OCI-LY3 (cell line): Measurements from ENCODE around the gene FRS3.

Source experiments
- H2AFZ ChIP-seq: fragments of 200-600, 300-600 bp; shearing (Covaris generic); 2 replicates; pipeline ENCODE4 v1.6.0; 2014; ENCODE audit warnings: antibody characterized with exemption, low read depth, low read length
- H3K27ac ChIP-seq: fragments of 200-600, 300-600 bp; sonication (generic); 2 replicates; pipeline ENCODE4 v1.5.1; 2014; ENCODE audit warnings: mild to moderate bottlenecking, low read length, moderate library complexity, mixed read lengths
- H3K27me3 ChIP-seq: fragments of 200-600, 300-600 bp; sonication (generic); 2 replicates; pipeline ENCODE4 v1.6.1; 2014; ENCODE audit warnings: low read depth, low read length, mixed read lengths
- H3K36me3 ChIP-seq: fragments of 200-600, 300-600 bp; sonication (generic); replicated peaks from 2 replicates; pipeline ENCODE3; 2014; ENCODE audit warnings: low read depth, low read length, mixed read lengths
- H3K4me1 ChIP-seq: fragments of 300-600, 200-600 bp; sonication (generic); 2 replicates; pipeline ENCODE4 v1.6.1; 2014; ENCODE audit warnings: low read length, mixed read lengths
- H3K4me2 ChIP-seq: fragments of 200-600, 300-600 bp; sonication (generic); 2 replicates; pipeline ENCODE4 v1.6.1; 2014; ENCODE audit warnings: low read length, mixed read lengths
- H3K4me3 ChIP-seq: fragments of 300-600, 200-600 bp; sonication (generic); 2 replicates; pipeline ENCODE4 v1.5.1; 2014; ENCODE audit warnings: antibody characterized with exemption, mild to moderate bottlenecking, low read length, moderate library complexity
- H3K79me2 ChIP-seq: fragments of 300-600, 200-600 bp; shearing (Covaris generic); 2 replicates; pipeline ENCODE4 v1.6.1; 2014; ENCODE audit warnings: mild to moderate bottlenecking, low read length, mixed read lengths
- H3K9ac ChIP-seq: fragments of 300-600, 200-600 bp; shearing (Covaris generic); 2 replicates; pipeline ENCODE4 v1.6.0; 2014; ENCODE audit warnings: mild to moderate bottlenecking, low read length, moderate library complexity
- H3K9me3 ChIP-seq: fragments of 200-600, 300-600 bp; shearing (Covaris generic); 2 replicates; pipeline ENCODE4 v1.6.1; 2014; ENCODE audit warnings: low read length, mixed read lengths; ENCODE audit not compliant: insufficient read depth
- H4K20me1 ChIP-seq: fragments of 200-600, 300-600 bp; sonication (generic); 2 replicates; pipeline ENCODE4 v1.6.1; 2016; ENCODE audit warnings: low read length, mixed read lengths; ENCODE audit not compliant: insufficient read depth
- EZH2phosphoT487 ChIP-seq: fragments of 200-600 bp; shearing (Covaris generic); IDR thresholded peaks from 2 replicates; pipeline ENCODE4 v1.6.1; 2018; ENCODE audit warnings: antibody characterized with exemption, mixed run types, low read depth
- TF ChIP-seq, protein P1 (sequence below): fragments of 200-600, 300-600 bp; sonication (generic); IDR thresholded peaks from 2 replicates; pipeline ENCODE4 v1.5.1; 2014; ENCODE audit warnings: antibody characterized with exemption, low read length, low read depth

FRS3 gene

DNA sequence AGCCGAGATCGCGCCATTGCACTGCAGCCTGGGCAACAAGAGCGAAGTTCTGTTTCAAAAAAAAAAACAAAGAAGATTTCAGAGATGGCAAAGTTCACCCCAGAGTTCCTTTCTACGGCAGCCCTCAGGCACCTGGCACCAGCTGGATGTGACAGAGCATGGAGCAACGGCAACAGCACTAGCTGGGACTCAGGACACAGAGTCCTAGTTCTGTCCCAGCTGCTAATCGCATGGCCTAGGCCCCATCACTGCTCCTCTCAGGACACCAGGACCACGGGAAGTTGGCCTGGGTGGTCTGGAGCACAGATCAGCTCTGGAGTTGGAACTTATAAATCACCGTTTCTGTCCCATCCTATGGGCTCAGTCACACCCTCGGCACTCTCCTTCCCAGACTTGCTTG lies 33.6 kb downstream of the FRS3 start:
- no peaks in the 10 kb centered on the region for H3K36me3 ChIP-seq
- no peaks in the 10 kb centered on the region for H3K27me3 ChIP-seq
- H3K4me2 ChIP-seq: no peak overlapping the region
- TF ChIP-seq, protein P1, sequence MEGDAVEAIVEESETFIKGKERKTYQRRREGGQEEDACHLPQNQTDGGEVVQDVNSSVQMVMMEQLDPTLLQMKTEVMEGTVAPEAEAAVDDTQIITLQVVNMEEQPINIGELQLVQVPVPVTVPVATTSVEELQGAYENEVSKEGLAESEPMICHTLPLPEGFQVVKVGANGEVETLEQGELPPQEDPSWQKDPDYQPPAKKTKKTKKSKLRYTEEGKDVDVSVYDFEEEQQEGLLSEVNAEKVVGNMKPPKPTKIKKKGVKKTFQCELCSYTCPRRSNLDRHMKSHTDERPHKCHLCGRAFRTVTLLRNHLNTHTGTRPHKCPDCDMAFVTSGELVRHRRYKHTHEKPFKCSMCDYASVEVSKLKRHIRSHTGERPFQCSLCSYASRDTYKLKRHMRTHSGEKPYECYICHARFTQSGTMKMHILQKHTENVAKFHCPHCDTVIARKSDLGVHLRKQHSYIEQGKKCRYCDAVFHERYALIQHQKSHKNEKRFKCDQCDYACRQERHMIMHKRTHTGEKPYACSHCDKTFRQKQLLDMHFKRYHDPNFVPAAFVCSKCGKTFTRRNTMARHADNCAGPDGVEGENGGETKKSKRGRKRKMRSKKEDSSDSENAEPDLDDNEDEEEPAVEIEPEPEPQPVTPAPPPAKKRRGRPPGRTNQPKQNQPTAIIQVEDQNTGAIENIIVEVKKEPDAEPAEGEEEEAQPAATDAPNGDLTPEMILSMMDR: no peak
- no peak for TF ChIP-seq EZH2phosphoT487
- no peaks in the 10 kb centered on the region for H4K20me1 ChIP-seq
- no peak overlapping the region for H3K27ac ChIP-seq
- no peaks in the 10 kb centered on the region for H3K9me3 ChIP-seq
- H3K9ac ChIP-seq: no peak overlapping the region
- no peak overlapping the region for H3K4me3 ChIP-seq
- no peak overlapping the region for H2AFZ ChIP-seq
- H3K4me1 ChIP-seq: no peaks in the 10 kb centered on the region
- H3K79me2 ChIP-seq: no peaks in the 10 kb centered on the region

DNA sequence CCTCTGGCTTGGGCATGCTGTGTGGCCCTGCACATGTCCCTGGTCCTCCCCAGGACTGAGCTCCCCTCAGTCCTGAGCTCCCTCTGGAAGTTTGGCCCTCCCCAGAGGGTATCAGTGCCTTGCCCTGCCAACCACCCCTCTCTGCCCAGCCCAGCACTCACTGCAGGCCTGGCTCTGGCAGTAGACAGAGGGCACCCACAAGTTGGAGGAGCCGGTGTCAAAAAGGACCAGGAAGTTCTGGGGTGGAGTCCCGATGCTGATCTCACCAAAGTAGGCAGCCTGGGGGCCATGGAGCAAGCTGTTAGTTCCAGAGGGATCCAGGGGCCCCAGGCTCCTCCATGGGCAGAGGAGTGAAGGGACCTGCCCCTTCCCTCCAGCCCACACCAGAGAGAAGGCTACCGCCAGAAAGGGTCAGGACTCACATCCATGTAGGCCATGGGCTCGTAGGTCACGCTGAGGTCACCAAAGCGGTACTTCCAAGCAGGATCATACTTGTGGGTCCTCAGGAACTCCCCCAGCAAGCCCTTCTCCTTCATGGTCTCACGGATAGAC lies 35.4 kb downstream of the FRS3 start:
- H4K20me1 ChIP-seq: no peaks in the 10 kb centered on the region
- H3K9ac ChIP-seq: no peak overlapping the region
- no peaks in the 10 kb centered on the region for H3K36me3 ChIP-seq
- H3K27ac ChIP-seq: no peak overlapping the region
- no peaks in the 10 kb centered on the region for H3K9me3 ChIP-seq
- H3K4me1 ChIP-seq: no peaks in the 10 kb centered on the region
- no peak overlapping the region for H3K4me3 ChIP-seq
- TF ChIP-seq, protein P1: no peak
- TF ChIP-seq EZH2phosphoT487: no peak
- no peak overlapping the region for H3K4me2 ChIP-seq
- H3K79me2 ChIP-seq: no peaks in the 10 kb centered on the region
- H3K27me3 ChIP-seq: 0 out of 2 replicates have a peak, but pooled peaks cover 4% of the 10 kb centered on the region
- no peak overlapping the region for H2AFZ ChIP-seq

DNA sequence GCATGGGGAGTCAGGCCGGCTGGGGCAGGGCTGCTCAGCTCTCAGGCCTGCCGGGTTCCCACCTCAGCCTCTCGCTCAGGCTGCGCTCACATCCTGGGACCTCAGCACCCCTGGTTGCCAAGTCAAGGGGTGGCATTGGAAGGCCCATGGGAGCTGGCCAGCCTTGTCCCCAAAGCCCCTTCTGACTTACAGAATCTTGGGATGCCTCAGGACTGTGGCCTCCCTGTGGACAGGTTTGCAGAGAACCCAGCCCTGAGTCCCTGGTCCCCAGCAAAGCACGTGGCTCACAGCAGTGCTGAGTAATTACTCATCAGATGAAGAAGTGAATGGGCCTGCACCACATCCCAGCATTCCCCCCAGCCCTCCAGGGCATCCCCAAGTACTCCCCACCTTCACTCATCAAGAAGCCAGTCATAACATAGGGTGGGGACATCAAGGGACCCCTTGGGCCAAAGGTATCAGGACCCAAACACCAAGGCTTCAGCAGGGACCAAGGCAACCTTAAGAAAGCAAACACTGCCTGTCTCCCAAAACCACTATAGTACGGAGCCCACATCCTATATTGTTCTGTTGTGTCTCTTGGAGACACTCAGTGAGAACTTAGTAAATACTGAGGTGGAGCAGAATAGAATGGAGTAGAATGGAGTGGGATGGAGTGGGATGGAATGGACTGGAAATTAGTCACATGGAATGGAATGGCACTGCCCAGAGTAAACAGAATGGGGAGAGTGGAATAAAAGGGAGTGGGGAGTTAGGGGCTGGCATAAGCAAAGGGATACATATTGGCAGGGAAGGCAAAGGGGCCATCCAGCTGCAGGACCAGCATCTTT lies 36.1 kb downstream of the FRS3 start:
- Histone ChIP-seq H3K27ac (no peak overlapping the region), H3K27me3 (0 out of 2 replicates have a peak, but pooled peaks cover 4% of the 10 kb centered on the region), H3K4me2 (no peak overlapping the region), H4K20me1 (no peaks in the 10 kb centered on the region), H2AFZ (no peak overlapping the region), H3K79me2 (no peaks in the 10 kb centered on the region), H3K9ac (no peak overlapping the region), H3K4me3 (no peak overlapping the region), H3K9me3 (no peaks in the 10 kb centered on the region), H3K36me3 (no peaks in the 10 kb centered on the region), H3K4me1 (no peaks in the 10 kb centered on the region)
- TF ChIP-seq, protein P1: no peak
- no peak for TF ChIP-seq EZH2phosphoT487

DNA sequence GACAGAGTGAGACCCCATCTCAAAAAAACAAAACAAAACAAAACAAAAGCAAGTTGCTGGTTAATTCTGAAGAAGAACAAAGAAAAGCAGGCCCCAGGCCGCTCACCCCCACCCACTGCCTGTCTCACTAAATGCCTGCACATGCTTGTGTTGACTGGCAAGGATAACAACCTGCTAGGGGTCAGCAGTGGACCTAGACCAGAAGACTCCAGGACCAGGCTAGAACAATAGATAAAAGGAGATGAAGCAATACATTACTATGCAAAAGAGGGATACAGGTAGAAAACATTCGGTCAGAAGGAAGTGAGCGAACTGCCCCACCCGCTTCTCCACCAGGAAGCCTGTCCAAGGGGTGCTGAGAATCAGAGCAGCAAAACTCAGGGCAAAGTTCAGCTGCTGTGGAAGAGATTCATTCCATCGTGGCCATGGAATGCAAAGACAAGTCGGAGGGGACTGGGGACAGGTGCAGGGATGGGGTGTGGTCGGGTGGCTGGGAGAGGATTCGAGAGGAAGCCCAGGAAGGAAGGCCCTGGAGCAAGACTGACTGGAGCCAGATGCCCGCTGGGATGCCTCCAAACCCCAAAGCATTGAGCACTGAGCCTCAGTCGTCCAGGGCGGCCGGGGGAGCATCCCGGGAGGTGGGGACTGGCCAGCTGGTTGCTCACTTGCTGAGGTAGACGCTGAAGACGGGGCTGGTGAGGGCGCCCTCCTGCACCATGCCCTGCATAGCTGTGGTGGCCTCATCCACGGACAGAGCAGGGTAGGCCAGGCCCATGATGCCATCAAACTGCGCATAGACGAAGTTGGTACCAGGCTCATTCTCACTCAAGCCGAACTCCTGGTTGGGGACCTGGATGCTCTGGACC lies 37.8 kb downstream of the FRS3 start:
- Histone ChIP-seq H3K79me2 (no peaks in the 10 kb centered on the region), H3K9ac (no peak overlapping the region), H2AFZ (no peak overlapping the region), H3K36me3 (no peaks in the 10 kb centered on the region), H3K4me1 (no peaks in the 10 kb centered on the region), H3K4me3 (no peak overlapping the region), H3K27ac (no peak overlapping the region), H4K20me1 (no peaks in the 10 kb centered on the region), H3K27me3 (0 out of 2 replicates have a peak, but pooled peaks cover 4% of the 10 kb centered on the region), H3K4me2 (no peak overlapping the region), H3K9me3 (no peaks in the 10 kb centered on the region)
- TF ChIP-seq EZH2phosphoT487: no peak
- TF ChIP-seq, protein P1: no peak
